Effector CD8-positive, alpha-beta T cell (primary cell): ENCODE measurements around the gene LOXL1.
"Not testable (repeated sequence)": the region's sequence is repeated elsewhere in the genome, so short reads cannot be mapped to it uniquely, and the experiment has no call there.

Experiments used
- DNase-seq: peaks from one replicate; lab custom pipeline; 2025; lab: John Stamatoyannopoulos, UW

The LOXL1 gene

GRCh38 chr15:73922186-73923151 lies 3.8 kb upstream of the LOXL1 start:
- DNase-seq = no peak

- DNase-seq = no peak
Observed at GRCh38 chr15:73923156-73923487, 3.1 kb upstream of the LOXL1 start.

- no peak for DNase-seq
Observed at GRCh38 chr15:73923488-73924164, 2.6 kb upstream of the LOXL1 start.

DNA sequence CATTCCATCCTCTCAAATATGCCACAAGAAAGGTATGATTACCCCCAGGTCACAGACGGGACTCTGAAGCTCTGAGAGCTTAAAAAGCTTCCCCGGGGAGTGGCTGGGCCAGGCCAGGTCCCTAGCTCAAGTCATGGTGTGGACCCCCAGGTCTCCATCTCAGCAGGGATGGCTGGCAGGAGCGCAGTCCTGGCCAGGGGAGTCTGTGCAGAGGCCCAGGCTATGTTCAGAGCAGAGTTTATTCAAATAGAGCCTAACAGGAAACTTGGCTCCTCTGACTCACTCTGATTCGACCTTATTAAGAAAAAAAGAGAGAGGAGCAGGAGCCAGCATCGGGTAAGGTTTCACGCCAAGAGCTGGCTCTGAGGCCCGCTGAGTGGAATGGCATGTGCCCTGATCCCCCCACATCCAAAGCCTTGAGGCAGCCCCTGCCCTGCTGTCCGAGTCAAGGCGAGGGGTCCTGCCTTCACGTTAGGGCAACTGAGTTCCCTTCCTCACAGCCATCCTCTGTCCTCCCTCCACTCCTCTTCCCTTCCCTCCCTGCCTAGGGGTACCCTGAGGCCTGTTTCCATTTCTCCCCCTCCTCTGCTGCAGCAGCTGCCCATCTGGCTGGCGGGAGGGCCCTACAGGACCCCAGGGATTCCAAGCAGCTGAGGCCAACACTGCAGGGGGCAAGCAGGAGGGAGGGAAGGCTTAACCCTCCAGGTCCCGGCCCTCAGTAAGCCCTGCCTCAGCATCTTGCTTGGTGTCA lies 1.9 kb upstream of the LOXL1 start:
- no peak for DNase-seq

GRCh38 chr15:73925848-73926218 lies 429 bp upstream of the LOXL1 start:
- no peak for DNase-seq

- peak; percentile 14 for DNase-seq
Observed at GRCh38 chr15:73927003-73927475, 777 bp downstream of the LOXL1 start.

DNA sequence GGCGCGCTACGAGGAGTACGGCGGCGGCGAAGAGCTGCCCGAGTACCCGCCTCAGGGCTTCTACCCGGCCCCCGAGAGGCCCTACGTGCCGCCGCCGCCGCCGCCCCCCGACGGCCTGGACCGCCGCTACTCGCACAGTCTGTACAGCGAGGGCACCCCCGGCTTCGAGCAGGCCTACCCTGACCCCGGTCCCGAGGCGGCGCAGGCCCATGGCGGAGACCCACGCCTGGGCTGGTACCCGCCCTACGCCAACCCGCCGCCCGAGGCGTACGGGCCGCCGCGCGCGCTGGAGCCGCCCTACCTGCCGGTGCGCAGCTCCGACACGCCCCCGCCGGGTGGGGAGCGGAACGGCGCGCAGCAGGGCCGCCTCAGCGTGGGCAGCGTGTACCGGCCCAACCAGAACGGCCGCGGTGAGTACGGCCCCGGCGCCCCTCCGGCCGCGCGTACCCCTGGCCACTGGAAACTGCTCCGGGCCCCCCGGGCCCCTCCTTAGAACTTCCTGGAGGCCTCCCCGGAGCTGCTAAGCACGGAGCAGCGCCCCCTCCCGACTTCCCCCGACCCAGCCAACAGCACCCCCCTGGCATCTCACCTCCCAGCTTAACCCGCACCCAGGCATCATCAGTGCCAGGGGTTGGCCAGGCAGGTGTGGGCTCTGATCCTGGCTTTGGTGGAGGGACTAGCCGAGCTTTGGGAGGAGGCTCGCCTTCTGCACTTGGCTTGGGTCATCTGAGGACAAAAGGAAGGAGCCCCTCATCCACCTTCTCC lies 1.4 kb downstream of the LOXL1 start:
- DNase-seq = peak; percentile 53

- no peak for DNase-seq
Observed at GRCh38 chr15:73928241-73928579, 1.9 kb downstream of the LOXL1 start.

DNA sequence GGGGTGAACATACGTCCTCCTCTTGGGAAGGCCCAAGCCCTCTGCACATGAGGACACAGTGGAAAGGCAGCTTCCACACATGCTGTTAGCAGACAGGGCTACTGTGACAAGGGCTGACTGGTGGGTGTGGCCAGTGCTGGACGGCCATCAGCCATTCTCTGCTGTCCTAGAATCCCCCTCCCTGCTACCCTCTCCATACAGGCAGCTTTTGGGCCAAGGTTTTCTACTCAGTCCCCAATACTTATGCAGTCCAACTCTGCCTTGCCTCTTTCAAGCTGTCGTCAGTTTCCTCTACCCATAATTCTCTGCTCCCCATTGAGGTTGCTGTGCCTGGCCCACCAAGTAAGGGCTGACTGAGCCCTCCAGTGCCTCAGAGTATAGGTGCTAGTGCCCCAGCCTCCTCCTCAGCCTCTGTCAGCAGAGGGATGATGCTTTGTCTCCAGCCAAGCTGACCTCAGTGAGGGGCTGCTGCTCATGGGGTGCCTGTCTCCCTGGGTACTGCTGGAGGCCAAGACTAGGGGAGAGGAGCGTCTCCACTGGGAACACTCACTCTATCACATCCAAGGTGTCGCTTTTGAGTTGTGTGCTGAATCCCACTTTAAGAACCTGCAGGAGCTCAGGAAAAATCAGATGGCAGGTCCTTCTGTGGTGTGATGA lies 2.8 kb downstream of the LOXL1 start:
- no peak for DNase-seq

DNA sequence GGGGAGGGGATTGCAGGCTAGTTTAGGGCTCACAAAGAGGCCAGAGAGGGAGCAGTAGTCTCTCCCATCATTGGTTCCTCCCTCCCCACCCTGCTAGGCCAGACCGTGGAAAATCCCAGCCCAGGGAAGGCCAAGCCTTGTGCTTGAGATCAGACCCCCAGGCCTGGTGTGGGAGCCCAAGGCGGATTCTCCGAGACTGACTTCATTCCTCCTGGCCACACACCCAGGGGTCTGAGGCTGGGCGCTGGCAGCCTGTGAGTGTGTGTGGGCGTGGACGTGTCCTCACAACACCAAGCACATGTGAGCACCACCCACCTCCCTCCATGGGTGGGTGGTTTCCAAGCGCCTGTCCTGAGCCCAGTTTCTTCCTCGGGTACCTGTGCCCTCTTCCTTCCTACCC lies 4.1 kb downstream of the LOXL1 start:
- no peak for DNase-seq

- DNase-seq = no peak
Observed at GRCh38 chr15:73930790-73931281, 4.6 kb downstream of the LOXL1 start.

GRCh38 chr15:73931441-73931840 lies 5.2 kb downstream of the LOXL1 start:
- DNase-seq = no peak

DNA sequence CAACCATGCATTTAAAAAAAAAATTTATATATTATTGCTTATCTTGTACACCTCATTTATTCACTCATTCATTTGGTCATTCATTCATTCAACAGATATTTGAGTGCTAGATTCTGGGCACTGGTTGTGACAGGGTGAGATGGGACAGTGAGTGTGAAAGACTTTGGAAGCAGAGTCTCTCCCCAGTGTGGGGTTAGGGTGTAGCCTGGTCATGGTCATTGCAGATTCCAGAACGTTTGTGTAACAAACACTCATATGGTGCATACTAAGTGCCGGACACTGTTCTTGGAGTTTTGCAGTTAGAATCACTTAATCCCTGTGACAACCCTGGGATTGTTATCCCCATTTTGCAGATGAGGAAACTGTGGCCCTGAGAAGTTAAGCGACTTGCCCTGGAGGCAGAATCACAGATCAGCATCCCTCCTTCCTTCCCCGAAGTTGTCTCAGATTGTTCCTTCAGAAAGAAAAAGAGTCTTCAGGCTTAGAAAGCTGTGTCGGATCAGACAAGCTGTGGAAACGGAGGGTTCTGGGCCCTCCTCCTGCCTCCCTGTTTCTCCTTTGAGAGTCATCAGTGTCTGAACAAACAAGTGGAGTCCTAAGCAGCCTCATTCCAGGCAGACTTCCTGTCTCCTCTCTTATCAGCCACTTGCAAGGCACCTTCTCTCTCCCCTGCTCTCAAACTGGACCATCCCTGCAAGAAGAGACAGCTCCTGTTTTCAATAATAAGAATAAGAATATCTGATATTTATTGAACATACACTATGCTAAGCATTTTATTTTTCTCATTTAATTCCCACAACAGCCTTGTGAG lies 6.3 kb downstream of the LOXL1 start:
- no peak for DNase-seq

- DNase-seq = no peak
Observed at GRCh38 chr15:73934281-73934680, 8.0 kb downstream of the LOXL1 start.

GRCh38 chr15:73935547-73935946 lies 9.3 kb downstream of the LOXL1 start:
- DNase-seq = no peak

DNA sequence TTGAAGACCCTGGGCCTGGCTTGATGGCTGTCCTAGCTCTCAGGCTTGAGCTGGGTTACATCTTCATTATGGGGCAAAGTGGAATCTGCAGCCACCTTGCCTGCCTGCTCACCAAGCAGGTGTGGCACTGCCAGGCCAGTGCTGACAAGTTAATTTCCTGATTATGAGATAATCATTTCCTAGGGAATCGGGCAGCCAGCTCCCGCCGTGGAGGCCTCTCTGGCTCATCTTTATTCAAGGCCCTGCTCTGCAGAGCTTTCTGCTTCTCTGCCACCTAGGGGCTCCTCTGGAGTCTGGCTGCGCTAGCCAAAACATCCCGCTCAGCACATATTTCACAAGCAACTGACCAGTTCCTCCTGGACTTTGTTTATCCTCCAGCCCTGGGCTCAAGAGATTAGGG lies 9.9 kb downstream of the LOXL1 start:
- no peak for DNase-seq

- DNase-seq = no peak
Observed at GRCh38 chr15:73936588-73937290, 10.5 kb downstream of the LOXL1 start.

GRCh38 chr15:73937296-73937695 lies 11.0 kb downstream of the LOXL1 start:
- DNase-seq = no peak

GRCh38 chr15:73937726-73938125 lies 11.5 kb downstream of the LOXL1 start:
- DNase-seq = no peak

DNA sequence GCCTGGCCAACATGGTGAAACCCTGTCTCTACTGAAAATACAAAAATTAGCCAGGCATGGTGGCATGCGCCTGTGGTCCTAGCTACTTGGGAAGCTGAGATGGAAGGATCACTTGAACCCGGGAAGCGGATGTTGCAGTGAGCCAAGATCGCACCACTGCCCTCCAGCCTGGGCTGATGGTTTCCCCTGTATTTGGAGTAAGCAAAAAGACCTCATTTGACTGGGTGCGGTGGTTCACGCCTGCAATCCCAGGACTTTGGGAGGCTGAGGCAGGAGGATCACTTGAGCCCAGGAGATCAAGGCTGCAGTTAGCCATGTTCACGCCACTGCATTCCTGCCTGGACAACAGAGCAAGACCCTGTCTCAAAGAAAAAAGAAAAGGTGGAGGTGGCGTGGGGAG lies 12.3 kb downstream of the LOXL1 start:
- DNase-seq = not testable (repeated sequence)
